ENCODE results near the gene PIK3CD. TPM values are rescaled to one million over a fixed set of nuclear protein-coding genes. Genes with fewer than 3 reads are reported as not detected.

The PIK3CD gene
- 12.5 TPM for total RNA-seq

GRCh38 chr1:9651565-9652378 is at the start of gene PIK3CD:
Gene PIK3CD (plus strand): TSS chr1:9651731. CDS start chr1:9710456, 58,725 bp downstream.

Other genes with a start within 250 kb of the PIK3CD start
- 6.9 TPM for gene SLC25A33, start 112.3 kb upstream of the PIK3CD start, total RNA-seq
- 9.1 TPM for gene TMEM201, start 62.8 kb upstream of the PIK3CD start, total RNA-seq
- 141 TPM for gene CLSTN1, start 172.2 kb downstream of the PIK3CD start, total RNA-seq